Heart right ventricle (tissue), 16 donors: ENCODE results near the gene HMG20B. TPM values are rescaled to one million over a fixed set of nuclear protein-coding genes. Genes with fewer than 3 reads are reported as not detected.
"Not testable (repeated sequence)": the region's sequence is repeated elsewhere in the genome, so short reads cannot be mapped to it uniquely, and the experiment has no call there.

ENCODE experiments used
- ATAC-seq, 8 donors: fragments of 200-7000 bp; cut with Tn5 transposase; one replicate each; pipeline ENCODE4 v1.9.1; 2020; ENCODE audit warnings: mild to moderate bottlenecking in 8 of 8, moderate library complexity in 8 of 8, moderate number of reproducible peaks in 1 of 8
- DNase-seq, 2 donors: peaks; one replicate each; pipeline ENCODE4 v3.0.0-alpha.2; 2020
- H3K27ac ChIP-seq, 10 donors: fragments of 200-600 bp; sonication (generic) in 2 of 10; one replicate each; pipeline versions ENCODE4 v1.5.0 to v1.8.0; 2020 to 2022; ENCODE audit warnings: mild to moderate bottlenecking in 3 of 10
- H3K27me3 ChIP-seq, 7 donors: fragments of 200-600 bp; one replicate each; pipeline ENCODE4 v1.8.0; 2021 to 2022; ENCODE audit warnings: mild to moderate bottlenecking in 2 of 7
- H3K36me3 ChIP-seq, 9 donors: fragments of 200-600 bp; sonication (generic) in 1 of 9; one replicate each; pipeline versions ENCODE4 v1.5.0 to v1.8.0; 2020 to 2022; ENCODE audit warnings: mild to moderate bottlenecking in 2 of 9
- H3K4me1 ChIP-seq, 9 donors: fragments of 200-600 bp; sonication (generic) in 1 of 9; one replicate each; pipeline versions ENCODE4 v1.5.0 to v1.8.0; 2020 to 2022; ENCODE audit warnings: mild to moderate bottlenecking in 4 of 9
- H3K4me3 ChIP-seq, 10 donors: fragments of 200-600 bp; sonication (generic) in 2 of 10; one replicate each; pipeline versions ENCODE4 v1.5.0 to v1.8.0; 2020 to 2022; ENCODE audit warnings: mild to moderate bottlenecking in 7 of 10, moderate library complexity in 2 of 10
- H3K9me3 ChIP-seq, 11 donors: fragments of 200-600 bp in 10 of 11; sonication (generic) in 2 of 11; one replicate each; pipeline versions ENCODE4 v1.5.0 to v1.8.0; 2013 to 2022; ENCODE audit warnings: mild to moderate bottlenecking in 2 of 11, control low read depth in 1 of 11, moderate library complexity in 1 of 11
- WGBS, 2 donors: extraction: QIAGEN DNeasy Blood & Tissue Kit; methylation state at CpG; one replicate each; pipeline ENCODE4 v1.1.7; 2013; ENCODE audit warnings: inconsistent platforms in 1 of 2; 5-methylcytosine and 5-hydroxymethylcytosine counted together
- intact Hi-C, 10 donors: fragments of 100-400 bp; cut with DNase I; formaldehyde crosslinking; loops; one replicate each; pipeline versions ENCODE4 v1.11.1 to v1.14.2; 2022
- polyA plus RNA-seq, 2 donors: library from polyadenylated mRNA; stranded (reverse); fragments of 200-250 nt; gene quantifications; one replicate each; pipeline ENCODE4 v1.2.3, GENCODE V29; 2013
- total RNA-seq, 10 donors: library from RNA; stranded (reverse); fragmentation: NEBNext Ultra II Directional in 3 of 10; extraction: Animal tissue kit (Norgen Biotek cat#: 25700) in 3 of 10; gene quantifications; one replicate each; pipeline versions ENCODE4 v1.2.1 to v1.2.4, GENCODE V29; 2021 to 2023
- TF ChIP-seq, protein P1 (sequence below), 9 donors: fragments of 200-600 bp; sonication (generic) in 2 of 9; IDR thresholded peaks; one replicate each; pipeline versions ENCODE4 v1.5.0 to v1.8.0; 2021 to 2022; ENCODE audit warnings: antibody characterized with exemption in 9 of 9, mild to moderate bottlenecking in 5 of 9, moderate library complexity in 1 of 9
- donor health status: Arrhythmogenic right ventricular cardiomyopathy.
- donor health status: ischemic (EF 13 %, LVEDD 7.1; RV severe dilation, severe dysfunction).
- donor health status: healthy with polysubstance abuse.
- donor health status: DM: no; HTN: yes; CAD: no.
- donor health status: DM: no; HTN: no; CAD: no.
- donor health status: ischemic (EF 25% LVEDD 6.9; RV normal size, moderate dysfunction).
- donor health status: ischemic (EF 25% LVEDD 5.7; RV mildly dilated, moderate dysfunction).
- donor health status: healthy.
- donor health status: DM: yes; HTN: yes; CAD: no.
- donor health status: Ischemic cardiomyopathy.
- donor health status: ischemic (EF 35%, LVEDD 5.7; RV mildly dilated, moderate dysfunction).
- donor health status: nonischemic (EF 11% LVEDD 7.7; RV severe dilation, severe dysfunction).
- donor health status: DM: yes; HTN: yes; CAD: no.
- donor health status: PGD.
- donor health status: ischemic (EF 29% LVEDD 5.4; RV normal size, mild dysfunction).
- donor health status: nonischemic (EF 23%, LVEDD 6.1; RV moderate dilation, normal function).

HMG20B gene
- total and polyA plus RNA-seq, 12 donors = 19.5 to 73.3 (median 32.0) TPM

DNA sequence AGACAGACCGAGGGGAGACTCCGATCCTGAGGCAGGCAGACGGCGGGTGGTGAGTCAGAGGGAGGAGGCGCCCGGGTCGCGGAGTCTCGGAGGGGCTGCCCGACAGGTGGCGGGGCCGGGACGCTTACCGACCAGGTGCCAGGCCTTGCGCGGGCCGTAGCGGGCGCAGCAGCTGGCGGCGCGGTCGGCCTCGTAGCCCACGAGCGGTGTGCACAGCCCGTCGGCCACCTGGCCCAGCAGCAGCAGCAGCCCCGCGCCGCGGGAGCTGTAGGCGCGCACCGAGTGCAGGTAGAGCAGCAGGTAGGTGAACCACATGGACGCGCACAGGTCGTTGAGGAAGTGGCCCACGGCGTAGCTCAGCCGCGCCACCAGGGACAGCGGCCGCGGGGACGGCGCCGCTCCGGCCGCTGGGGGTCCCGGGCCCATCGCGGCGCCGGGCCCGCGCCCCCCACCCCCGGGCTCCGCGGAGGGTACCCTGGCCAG, 15.7 kb upstream of the HMG20B start:
- H3K27me3 ChIP-seq = no peaks in the 10 kb centered on the region
- H3K27ac ChIP-seq = peak overlapping the region in 9 of 10 donors; percentile 54 to 90 (median 78)
- no peaks in the 10 kb centered on the region for H3K9me3 ChIP-seq
- WGBS, 2 donors = 0 to 1% methylated on average over 39 to 60 of the region's 60 CpGs
- peaks cover 10 to 55% (median 52%) of the 10 kb centered on the region in 9 donors for H3K4me1 ChIP-seq
- TF ChIP-seq, protein P1, sequence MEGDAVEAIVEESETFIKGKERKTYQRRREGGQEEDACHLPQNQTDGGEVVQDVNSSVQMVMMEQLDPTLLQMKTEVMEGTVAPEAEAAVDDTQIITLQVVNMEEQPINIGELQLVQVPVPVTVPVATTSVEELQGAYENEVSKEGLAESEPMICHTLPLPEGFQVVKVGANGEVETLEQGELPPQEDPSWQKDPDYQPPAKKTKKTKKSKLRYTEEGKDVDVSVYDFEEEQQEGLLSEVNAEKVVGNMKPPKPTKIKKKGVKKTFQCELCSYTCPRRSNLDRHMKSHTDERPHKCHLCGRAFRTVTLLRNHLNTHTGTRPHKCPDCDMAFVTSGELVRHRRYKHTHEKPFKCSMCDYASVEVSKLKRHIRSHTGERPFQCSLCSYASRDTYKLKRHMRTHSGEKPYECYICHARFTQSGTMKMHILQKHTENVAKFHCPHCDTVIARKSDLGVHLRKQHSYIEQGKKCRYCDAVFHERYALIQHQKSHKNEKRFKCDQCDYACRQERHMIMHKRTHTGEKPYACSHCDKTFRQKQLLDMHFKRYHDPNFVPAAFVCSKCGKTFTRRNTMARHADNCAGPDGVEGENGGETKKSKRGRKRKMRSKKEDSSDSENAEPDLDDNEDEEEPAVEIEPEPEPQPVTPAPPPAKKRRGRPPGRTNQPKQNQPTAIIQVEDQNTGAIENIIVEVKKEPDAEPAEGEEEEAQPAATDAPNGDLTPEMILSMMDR (IDR thresholded peaks at IDR 0.05) = peak in 2 of 9 donors; percentile 22 to 25
- no peaks in the 10 kb centered on the region for H3K36me3 ChIP-seq
- DNase-seq (no peak), ATAC-seq (peak in 1 of 8 donors; percentile 7)
- intact Hi-C loops = loop anchor here in 5 of 10 donors (1.0 to 10.0 kb wide), 2 partner anchors 15 to 148 kb away; partner anchors contain the start of genes HMG20B (in 3 of the 5), PIP5K1C (in 3 of the 5) and TJP3 (in 3 of the 5)
- peak overlapping the region; percentile 57 to 96 (median 89) for H3K4me3 ChIP-seq

DNA sequence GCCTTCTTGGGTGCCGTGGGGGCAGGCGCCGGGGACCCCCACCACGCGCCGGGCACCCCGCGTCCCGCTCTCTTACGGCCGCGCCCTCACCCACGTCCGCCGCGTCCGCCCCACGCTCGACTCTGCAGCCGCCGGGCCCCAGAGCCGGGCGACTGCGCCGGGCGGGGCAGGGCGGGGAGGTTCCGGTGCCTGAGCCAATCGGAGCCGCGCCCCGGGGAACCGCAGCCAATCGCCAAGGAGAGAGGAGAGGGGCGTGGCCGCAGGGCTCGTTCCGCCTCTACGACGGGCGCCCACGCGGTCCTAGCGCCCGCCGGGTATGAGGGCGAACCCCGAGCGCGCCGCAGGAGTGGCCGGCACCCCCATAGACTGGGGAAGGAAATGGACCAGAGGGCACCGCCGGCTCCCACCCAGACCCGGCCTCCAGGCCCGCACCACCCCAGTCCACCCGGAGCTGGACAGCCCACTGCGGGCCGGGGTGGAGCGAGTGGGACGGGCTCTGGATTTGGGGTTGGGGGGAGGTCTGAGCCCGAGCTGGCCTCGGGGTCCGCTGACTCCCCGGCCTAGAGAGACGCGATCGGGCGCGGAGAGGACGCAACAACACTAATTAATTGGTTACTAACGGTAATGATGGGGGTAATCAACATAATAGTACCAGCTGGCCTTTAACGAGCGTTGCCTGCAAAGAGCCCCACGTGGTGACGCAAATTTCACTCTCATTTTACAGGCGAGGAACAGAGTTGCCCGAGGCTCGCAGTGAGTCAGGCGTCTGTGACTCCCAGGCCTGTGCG, 15.1 kb upstream of the HMG20B start, which contains the start of gene MFSD12:
Gene MFSD12 (minus strand): TSS at position 126 of the 788 bp plus-strand sequence. CDS start 183 bp downstream, outside the sequence.
- intact Hi-C loops = loop anchor here in 5 of 10 donors (1.0 to 10.0 kb wide), 2 partner anchors 15 to 147 kb away; partner anchors contain the start of genes HMG20B (in 3 of the 5), PIP5K1C (in 3 of the 5) and TJP3 (in 3 of the 5)
- H3K9me3 ChIP-seq = no peaks in the 10 kb centered on the region
- peak within 1 kb of the TSS in 9 of 10 donors; percentile 54 to 90 (median 81) for H3K27ac ChIP-seq
- TF ChIP-seq, protein P1 (IDR thresholded peaks at IDR 0.05) = no peak
- ATAC-seq (peak; percentile 97 to 99 (median 98)), DNase-seq (peak; percentile 94 to 95)
- H3K36me3 ChIP-seq = no peaks in the 10 kb centered on the region
- 0 to 1% methylated on average over 68 to 81 of the region's 81 CpGs for WGBS, 2 donors
- H3K4me3 ChIP-seq = peak within 1 kb of the TSS; percentile 62 to 96 (median 89)
- no peaks in the 10 kb centered on the region for H3K27me3 ChIP-seq
- peaks cover 10 to 52% (median 49%) of the 10 kb centered on the region in 9 donors for H3K4me1 ChIP-seq

DNA sequence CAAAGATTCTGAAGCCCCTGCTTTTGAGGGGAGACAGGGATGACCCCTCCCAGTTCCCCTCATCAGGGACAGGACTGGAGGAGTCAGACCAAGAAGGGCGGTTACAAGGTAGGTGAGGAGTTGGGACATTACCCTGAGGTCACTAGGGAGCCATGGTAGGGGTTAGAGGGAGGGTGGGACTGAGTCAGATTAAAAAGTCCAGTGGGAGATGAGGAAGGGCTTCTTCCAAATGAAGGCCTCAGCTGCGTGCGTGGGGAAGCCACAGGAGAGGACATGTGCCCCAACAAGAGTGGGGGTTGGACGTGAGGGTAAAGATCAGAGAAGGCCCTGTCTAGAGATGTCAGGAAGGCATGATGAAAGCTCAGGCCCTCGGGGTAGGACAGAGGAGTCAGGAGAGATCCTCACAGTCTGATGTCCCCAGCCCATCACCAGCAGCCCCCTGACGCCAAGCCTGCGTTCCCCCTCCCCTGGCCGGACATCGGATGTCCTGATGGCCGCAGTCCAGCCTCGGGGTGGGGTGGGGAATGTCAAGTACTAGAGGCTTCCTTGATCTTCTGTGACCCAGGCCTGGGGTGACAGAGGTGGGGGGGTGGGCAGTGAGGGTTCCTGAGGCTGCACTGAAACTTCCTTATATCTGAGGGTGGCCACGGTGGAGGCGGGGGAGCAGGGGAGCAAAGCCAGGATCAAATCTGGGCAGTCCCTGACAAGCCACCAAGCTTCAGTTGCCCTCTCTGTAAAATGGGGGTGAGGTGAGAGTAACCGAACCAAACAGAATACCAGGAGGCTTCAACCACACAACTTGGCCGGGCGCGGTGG, 8.8 kb upstream of the HMG20B start:
- Histone ChIP-seq H3K27me3 (no peaks in the 10 kb centered on the region), H3K4me3 (no peak overlapping the region), H3K9me3 (no peaks in the 10 kb centered on the region), H3K4me1 (no peaks in the 10 kb centered on the region), H3K36me3 (no peaks in the 10 kb centered on the region), H3K27ac (no peak overlapping the region)
- WGBS, 2 donors = 67 to 81% methylated on average over 15 to 17 of the region's 17 CpGs
- ATAC-seq (no peak), DNase-seq (no peak)
- intact Hi-C loops = no loop called here
- TF ChIP-seq, protein P1 (IDR thresholded peaks at IDR 0.05) = no peak

DNA sequence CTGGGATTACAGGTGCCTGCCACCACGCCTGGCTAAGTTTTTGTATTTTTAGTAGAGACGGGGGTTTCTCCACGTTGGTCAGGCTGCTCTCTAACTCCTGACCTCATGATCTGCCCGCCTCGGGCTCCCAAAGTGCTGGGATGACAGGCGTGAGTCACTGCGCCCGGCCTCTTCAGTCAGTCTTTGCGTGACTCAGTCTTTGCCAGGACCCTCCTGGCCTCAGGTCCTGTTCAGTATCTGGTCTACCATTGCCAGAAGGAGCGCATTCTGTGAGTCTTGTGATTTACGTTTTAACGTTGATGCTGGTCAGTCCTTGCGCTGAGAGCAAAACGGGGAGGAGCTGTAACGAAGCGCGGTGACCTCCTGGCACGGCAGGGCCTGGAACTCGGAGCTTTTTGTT, 7.6 kb upstream of the HMG20B start:
- Histone ChIP-seq H3K27me3 (no peaks in the 10 kb centered on the region), H3K36me3 (no peaks in the 10 kb centered on the region), H3K4me3 (no peak overlapping the region), H3K9me3 (no peaks in the 10 kb centered on the region), H3K27ac (no peak overlapping the region), H3K4me1 (no peaks in the 10 kb centered on the region)
- WGBS, 2 donors = 90 to 93% methylated on average over 19 of the region's 19 CpGs
- TF ChIP-seq, protein P1 (IDR thresholded peaks at IDR 0.05) = no peak
- ATAC-seq = no peak
- DNase-seq = no peak
- intact Hi-C loops = no loop called here

DNA sequence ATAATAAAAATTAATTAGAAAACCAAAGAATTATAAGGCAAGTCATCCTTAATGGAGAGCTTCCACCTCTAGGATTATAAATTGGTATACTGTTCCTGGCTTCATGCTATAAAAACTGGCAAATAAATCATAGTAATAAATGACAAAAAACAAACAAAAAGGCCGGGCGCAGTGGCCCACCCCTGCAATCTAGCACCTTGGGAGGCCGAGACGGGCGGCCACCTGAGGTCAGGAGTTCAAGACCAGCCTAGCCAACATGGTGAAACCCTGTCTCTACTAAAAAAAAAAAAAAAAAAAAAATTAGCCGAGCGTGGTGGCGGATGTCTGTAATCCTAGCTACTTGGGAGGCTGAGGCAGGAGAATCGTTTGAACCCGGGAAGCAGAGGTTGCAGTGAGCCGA, 2.7 kb upstream of the HMG20B start:
- not testable (repeated sequence) for H3K9me3 ChIP-seq, ATAC-seq, H3K36me3 ChIP-seq, H3K4me3 ChIP-seq, H3K27me3 ChIP-seq, H3K27ac ChIP-seq, DNase-seq
- peaks cover 5 to 21% (median 15%) of the 10 kb centered on the region in 9 donors for H3K4me1 ChIP-seq
- intact Hi-C loops = loop anchor here in 1 of 10 donors (10.0 kb wide), 1 partner anchor 55 kb away; the partner anchor contains the start of gene CACTIN
- 90 to 91% methylated on average over 11 of the region's 11 CpGs for WGBS, 2 donors
